ENCODE data around the gene CLCN4. TPM values are rescaled to one million over a fixed set of nuclear protein-coding genes. Genes with fewer than 3 reads are reported as not detected.
A peak's percentile ranks its signal among the peaks of the same experiment; 100 is the strongest.

Gene CLCN4
- total RNA-seq, 1 experiment from 2014 or later: 3.1 TPM

- no peak overlapping the region for H2AFZ ChIP-seq
- no peaks in the 10 kb centered on the region for H3K4me1 ChIP-seq (replicated peaks; ENCODE audit: insufficient read depth)
- H3K79me2 ChIP-seq (ENCODE audit: low read depth): no peaks in the 10 kb centered on the region
- H3K36me3 ChIP-seq (ENCODE audit: low read depth): no peaks in the 10 kb centered on the region
- H3F3A ChIP-seq (ENCODE audit: insufficient read depth, low read depth): no peaks in the 10 kb centered on the region
- H3K9me2 ChIP-seq (ENCODE audit: insufficient read depth): no peaks in the 10 kb centered on the region
- H3K9me3 ChIP-seq (ENCODE audit: insufficient read depth, low read depth): no peaks in the 10 kb centered on the region
- DNase-seq: no peak
- intact Hi-C loops (cut with micrococcal nuclease; ENCODE audit: unreplicated experiment): no loop called here
- H3K27ac ChIP-seq: no peak overlapping the region
- H3K4me2 ChIP-seq: no peak overlapping the region
- no peaks in the 10 kb centered on the region for H4K20me1 ChIP-seq (ENCODE audit: insufficient read depth)
- TF ChIP-seq EZH2 (IDR thresholded peaks at IDR 0.05; ENCODE audit: low read depth): no peak
- no peak for TF ChIP-seq CTCF (conservative IDR thresholded peaks at IDR 0.05)
- ChIA-PET POLR2A (ENCODE audit: unreplicated experiment) (no interaction called here), CTCF (no interaction called here)
- H3K27me3 ChIP-seq (ENCODE audit: insufficient read depth, low read depth): no peaks in the 10 kb centered on the region
- BruUV-seq (replicated peaks): no TSS peak
- no peak overlapping the region for H3K4me3 ChIP-seq
Measured at GRCh38 chrX:10246846-10247245, 90.1 kb downstream of the CLCN4 start.

- BruUV-seq (replicated peaks): no TSS peak
- Histone ChIP-seq H3K27ac (no peak overlapping the region), H3K4me2 (no peak overlapping the region), H3K27me3 (ENCODE audit: insufficient read depth, low read depth) (no peaks in the 10 kb centered on the region), H3K36me3 (ENCODE audit: low read depth) (no peaks in the 10 kb centered on the region), H3K4me1 (replicated peaks; ENCODE audit: insufficient read depth) (no peaks in the 10 kb centered on the region), H3K4me3 (no peak overlapping the region), H3K79me2 (ENCODE audit: low read depth) (no peaks in the 10 kb centered on the region), H2AFZ (no peak overlapping the region), H3F3A (ENCODE audit: insufficient read depth, low read depth) (no peaks in the 10 kb centered on the region), H4K20me1 (ENCODE audit: insufficient read depth) (no peaks in the 10 kb centered on the region), H3K9me2 (ENCODE audit: insufficient read depth) (no peaks in the 10 kb centered on the region), H3K9me3 (ENCODE audit: insufficient read depth, low read depth) (no peaks in the 10 kb centered on the region)
- CTCF ChIA-PET: interaction anchor here (0.6 kb wide), 1 partner anchor 517 kb away, joined by 8 read pairs; no protein-coding TSS in a partner anchor
- POLR2A ChIA-PET (ENCODE audit: unreplicated experiment): interaction anchor here (0.6 to 0.7 kb wide), 2 partner anchors 187 to 269 kb away, joined by 4 to 6 read pairs; no protein-coding TSS in a partner anchor
- DNase-seq: peak; percentile 20 to 57
- TF ChIP-seq CTCF (conservative IDR thresholded peaks at IDR 0.05) (peak; percentile 56), EZH2 (IDR thresholded peaks at IDR 0.05; ENCODE audit: low read depth) (no peak)
- intact Hi-C loops (cut with micrococcal nuclease; ENCODE audit: unreplicated experiment): loop anchor here (1.0 to 10.0 kb wide), 4 partner anchors 190 to 468 kb away; no protein-coding TSS in a partner anchor
Measured at GRCh38 chrX:10254739-10255138, 98.0 kb downstream of the CLCN4 start.

GRCh38 chrX:10259716-10260115 is 102.9 kb downstream of the CLCN4 start:
- H3K27ac ChIP-seq: no peak overlapping the region
- CTCF ChIA-PET: no interaction called here

More at GRCh38 chrX:10259716-10260115, 102.9 kb downstream of the CLCN4 start:
- no peak for DNase-seq
- no peaks in the 10 kb centered on the region for H4K20me1 ChIP-seq (ENCODE audit: insufficient read depth)
- H3F3A ChIP-seq (ENCODE audit: insufficient read depth, low read depth): no peaks in the 10 kb centered on the region
- H2AFZ ChIP-seq: no peak overlapping the region
- no peaks in the 10 kb centered on the region for H3K36me3 ChIP-seq (ENCODE audit: low read depth)
- H3K9me3 ChIP-seq (ENCODE audit: insufficient read depth, low read depth): no peaks in the 10 kb centered on the region
- POLR2A ChIA-PET (ENCODE audit: unreplicated experiment): no interaction called here
- H3K79me2 ChIP-seq (ENCODE audit: low read depth): no peaks in the 10 kb centered on the region
- H3K9me2 ChIP-seq (ENCODE audit: insufficient read depth): no peaks in the 10 kb centered on the region
- H3K4me1 ChIP-seq (replicated peaks; ENCODE audit: insufficient read depth): no peaks in the 10 kb centered on the region
- TF ChIP-seq EZH2 (IDR thresholded peaks at IDR 0.05; ENCODE audit: low read depth) (no peak), CTCF (conservative IDR thresholded peaks at IDR 0.05) (no peak)
- H3K27me3 ChIP-seq (ENCODE audit: insufficient read depth, low read depth): no peaks in the 10 kb centered on the region
- no peak overlapping the region for H3K4me2 ChIP-seq
- H3K4me3 ChIP-seq: no peak overlapping the region
- BruUV-seq (replicated peaks): no TSS peak
- intact Hi-C loops (cut with micrococcal nuclease; ENCODE audit: unreplicated experiment): loop anchor here (10.0 kb wide), 1 partner anchor 185 kb away; no protein-coding TSS in a partner anchor
